ENCODE data around the gene FLYWCH2.
"Not testable (repeated sequence)": the region's sequence is repeated elsewhere in the genome, so short reads cannot be mapped to it uniquely, and the experiment has no call there.

The FLYWCH2 gene

DNA sequence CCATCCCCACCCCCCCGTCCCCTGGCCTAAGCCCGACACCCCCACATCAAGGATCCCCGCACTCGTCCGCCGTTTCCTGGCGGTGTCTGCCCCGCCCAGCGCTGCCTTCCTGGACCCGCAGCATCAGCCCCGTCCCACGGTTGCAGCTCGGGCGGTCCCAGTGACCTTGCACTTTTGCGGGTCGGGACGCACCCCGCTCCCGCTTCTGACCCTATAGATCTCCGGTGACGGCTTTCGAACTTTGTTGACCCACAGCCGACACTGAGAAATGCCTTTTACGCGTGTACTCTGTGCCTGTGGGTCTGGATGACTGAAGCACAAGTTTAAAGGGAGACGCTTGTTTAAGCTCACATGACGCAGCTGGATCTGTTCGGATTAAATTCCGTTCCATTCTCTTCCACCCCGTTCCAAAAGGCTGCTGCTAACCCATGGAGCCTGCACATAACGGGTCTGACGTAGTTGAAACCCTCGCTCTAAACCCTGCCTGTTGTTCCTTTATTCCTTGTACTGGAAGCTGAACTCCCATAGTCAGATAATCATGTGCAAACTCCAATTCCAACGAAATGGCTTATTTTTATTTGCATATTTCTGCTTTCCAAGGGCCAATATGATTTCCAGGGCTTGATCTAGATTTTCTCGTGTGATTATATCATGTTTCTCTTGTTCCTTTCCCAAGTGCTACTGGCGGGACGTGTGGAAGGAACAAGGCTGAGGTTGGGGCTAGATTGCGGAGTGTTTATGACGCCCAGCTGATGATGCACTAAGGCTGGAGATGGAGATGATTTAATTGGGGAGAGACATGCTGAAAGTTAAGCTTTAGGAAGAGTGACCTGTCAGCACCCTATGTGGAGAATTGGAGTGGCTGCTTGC lies 29.6 kb downstream of the FLYWCH2 start:
- ATAC-seq (peak; percentile 58), DNase-seq (peak; percentile 33 to 41)
- Mint-ChIP-seq H3K27me3 (no peaks in the 10 kb centered on the region), H3K4me1 (peaks cover 32% of the 10 kb centered on the region), H3K27ac (peak overlapping the region; percentile 60 to 92), H3K9me3 (no peaks in the 10 kb centered on the region), H3K4me3 (peak overlapping the region; percentile 87 to 92)

DNA sequence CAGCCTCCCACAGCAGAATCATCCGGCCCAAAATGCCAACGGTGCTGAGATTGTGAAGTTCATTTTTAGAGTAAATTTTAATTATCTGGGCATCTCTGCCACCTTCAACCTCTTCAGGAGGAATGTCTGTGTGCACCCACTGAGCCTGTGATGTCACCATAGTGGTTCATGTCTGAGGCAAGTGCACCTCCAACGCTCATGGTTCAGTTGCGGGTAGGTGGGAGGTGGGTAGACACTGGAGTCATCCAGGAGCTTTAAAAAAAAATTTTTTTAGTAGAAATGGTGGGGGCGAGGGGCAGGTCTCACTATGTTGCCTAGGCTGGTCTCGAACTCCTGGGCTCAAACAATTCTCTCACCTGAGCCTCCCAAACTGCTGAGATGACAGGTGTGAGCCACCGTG lies 30.6 kb downstream of the FLYWCH2 start:
- Mint-ChIP-seq H3K27me3 (no peaks in the 10 kb centered on the region), H3K4me1 (peaks cover 31% of the 10 kb centered on the region), H3K9me3 (no peaks in the 10 kb centered on the region), H3K27ac (no peak overlapping the region), H3K4me3 (peak overlapping the region in 1 of 2 donors; percentile 92)
- no peak for DNase-seq
- no peak for ATAC-seq

DNA sequence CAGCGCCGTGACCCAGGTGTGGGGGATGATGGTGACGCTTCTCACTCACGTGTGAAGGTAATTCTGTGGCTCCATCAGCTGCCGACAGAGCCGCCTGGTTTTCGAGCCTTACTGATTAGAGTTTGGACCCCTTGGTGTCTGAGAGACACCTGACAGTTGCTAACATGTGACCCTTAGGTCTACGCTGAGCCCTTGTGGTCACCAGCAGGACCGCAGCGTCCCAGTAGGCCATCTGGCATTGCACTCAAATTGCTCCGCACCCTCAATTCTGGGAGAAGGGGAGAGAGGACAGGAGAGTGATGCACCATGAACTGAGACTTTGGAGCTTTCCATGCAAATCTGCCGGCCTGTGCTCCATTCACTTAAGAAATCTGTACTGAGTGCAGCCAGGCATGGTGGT lies 31.2 kb downstream of the FLYWCH2 start:
- H3K9me3 Mint-ChIP-seq, result no peaks in the 10 kb centered on the region
- DNase-seq, result no peak
- no peak overlapping the region for H3K27ac Mint-ChIP-seq

DNA sequence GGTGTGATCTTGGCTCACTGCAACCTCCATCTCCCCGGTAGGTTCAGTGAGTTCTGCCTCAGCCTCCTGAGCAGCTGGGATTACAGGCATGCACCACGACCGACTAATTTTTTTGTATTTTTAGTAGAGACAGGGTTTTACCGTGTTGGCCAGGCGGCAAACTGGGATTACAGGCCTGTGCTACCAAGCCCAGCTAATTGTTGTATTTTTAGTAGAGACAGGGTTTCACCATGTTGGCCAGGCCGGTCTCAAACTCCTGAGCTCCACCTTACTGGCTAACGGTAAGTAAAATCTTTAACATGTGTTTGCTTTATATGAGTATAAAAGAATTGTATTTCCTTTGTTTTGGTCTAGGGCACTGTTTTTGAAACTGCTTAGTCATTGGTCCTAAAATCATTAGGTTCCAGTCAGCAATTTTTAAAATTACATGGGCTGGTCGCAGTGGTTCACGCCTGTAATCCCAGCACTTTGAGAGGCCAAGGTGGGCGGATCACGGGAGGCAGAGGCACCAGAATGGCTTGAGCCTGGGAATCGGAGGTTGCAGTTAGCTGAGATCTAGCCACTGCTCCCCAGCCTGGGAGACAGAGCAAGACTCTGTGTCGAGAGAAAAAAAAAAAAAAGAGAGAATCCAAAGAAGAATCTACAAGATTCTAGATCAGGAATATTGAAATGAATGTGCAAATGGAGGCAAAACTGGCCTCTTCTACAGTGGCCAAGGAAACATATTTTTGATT lies 32.3 kb downstream of the FLYWCH2 start:
- peaks cover 39% of the 10 kb centered on the region for H3K4me1 Mint-ChIP-seq
- no peaks in the 10 kb centered on the region for H3K27me3 Mint-ChIP-seq
- no peak for DNase-seq
- H3K27ac Mint-ChIP-seq, result peak overlapping the region in 1 of 2 donors; percentile 70
- no peaks in the 10 kb centered on the region for H3K9me3 Mint-ChIP-seq
- no peak overlapping the region for H3K4me3 Mint-ChIP-seq
- no peak for ATAC-seq

More for the DNA sequence above, 31.2 kb downstream of the FLYWCH2 start:
- Mint-ChIP-seq H3K27me3 (no peaks in the 10 kb centered on the region), H3K4me1 (peaks cover 31% of the 10 kb centered on the region), H3K4me3 (peak overlapping the region in 1 of 2 donors; percentile 9)
- ATAC-seq, result no peak

DNA sequence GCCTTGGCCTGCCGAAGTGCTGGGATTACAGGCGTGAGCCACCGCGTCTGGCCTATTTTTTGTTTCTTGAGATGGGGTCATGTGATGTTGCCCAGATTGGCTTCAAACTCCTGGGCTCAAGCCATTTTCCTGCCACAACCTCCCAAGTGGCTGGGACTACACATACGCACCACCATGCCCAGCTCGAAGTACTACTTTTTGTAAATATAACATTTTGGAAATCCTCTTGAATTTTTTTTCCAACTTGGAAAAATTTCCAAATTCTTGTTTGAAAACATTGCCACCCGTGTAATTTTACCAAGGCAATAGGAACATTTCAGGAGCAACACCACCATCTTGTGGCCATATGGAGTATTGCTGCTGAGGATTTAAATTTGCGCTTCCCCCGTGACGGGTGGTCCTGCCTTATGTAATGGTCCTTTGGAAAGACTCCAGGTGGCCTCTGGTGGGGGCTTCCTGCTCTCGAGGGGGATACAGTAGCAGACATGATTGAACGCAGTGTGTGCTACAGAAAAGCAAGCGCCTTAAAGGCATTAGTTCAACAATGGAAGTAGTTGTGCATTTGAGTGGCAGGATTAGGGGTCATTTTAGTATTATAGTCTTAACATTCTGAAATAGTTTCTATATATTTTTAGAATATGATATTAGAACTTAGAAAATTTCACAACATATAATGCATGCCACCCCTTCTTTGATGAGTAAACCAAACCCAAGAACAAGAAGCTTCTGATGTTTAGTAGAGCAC lies 36.7 kb downstream of the FLYWCH2 start:
- no peaks in the 10 kb centered on the region for H3K27me3 Mint-ChIP-seq
- H3K4me1 Mint-ChIP-seq, result peaks cover 14% of the 10 kb centered on the region
- ATAC-seq (no peak), DNase-seq (peak; percentile 54 to 55)
- H3K27ac Mint-ChIP-seq, result no peak overlapping the region
- no peak overlapping the region for H3K4me3 Mint-ChIP-seq
- H3K9me3 Mint-ChIP-seq, result no peaks in the 10 kb centered on the region

DNA sequence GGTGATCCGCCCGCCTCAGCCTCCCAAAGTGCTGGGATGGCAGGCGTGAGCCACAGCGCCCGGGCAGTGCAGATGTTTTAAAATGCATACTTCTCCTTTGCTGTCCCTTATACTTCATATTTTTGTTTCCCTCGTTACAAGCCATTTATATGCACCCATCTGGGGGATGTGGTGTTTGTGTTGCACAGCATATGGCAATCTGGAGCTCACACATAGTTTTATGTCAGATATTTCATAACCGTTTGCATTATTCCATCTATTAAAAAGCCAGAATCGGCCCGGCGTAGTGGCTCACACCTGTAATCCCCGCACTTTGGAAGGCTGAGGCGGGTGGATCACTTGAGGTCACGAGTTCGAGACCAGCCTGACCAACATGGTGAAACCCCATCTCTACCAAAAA lies 40.5 kb downstream of the FLYWCH2 start:
- H3K4me1 Mint-ChIP-seq, result peaks cover 20% of the 10 kb centered on the region

DNA sequence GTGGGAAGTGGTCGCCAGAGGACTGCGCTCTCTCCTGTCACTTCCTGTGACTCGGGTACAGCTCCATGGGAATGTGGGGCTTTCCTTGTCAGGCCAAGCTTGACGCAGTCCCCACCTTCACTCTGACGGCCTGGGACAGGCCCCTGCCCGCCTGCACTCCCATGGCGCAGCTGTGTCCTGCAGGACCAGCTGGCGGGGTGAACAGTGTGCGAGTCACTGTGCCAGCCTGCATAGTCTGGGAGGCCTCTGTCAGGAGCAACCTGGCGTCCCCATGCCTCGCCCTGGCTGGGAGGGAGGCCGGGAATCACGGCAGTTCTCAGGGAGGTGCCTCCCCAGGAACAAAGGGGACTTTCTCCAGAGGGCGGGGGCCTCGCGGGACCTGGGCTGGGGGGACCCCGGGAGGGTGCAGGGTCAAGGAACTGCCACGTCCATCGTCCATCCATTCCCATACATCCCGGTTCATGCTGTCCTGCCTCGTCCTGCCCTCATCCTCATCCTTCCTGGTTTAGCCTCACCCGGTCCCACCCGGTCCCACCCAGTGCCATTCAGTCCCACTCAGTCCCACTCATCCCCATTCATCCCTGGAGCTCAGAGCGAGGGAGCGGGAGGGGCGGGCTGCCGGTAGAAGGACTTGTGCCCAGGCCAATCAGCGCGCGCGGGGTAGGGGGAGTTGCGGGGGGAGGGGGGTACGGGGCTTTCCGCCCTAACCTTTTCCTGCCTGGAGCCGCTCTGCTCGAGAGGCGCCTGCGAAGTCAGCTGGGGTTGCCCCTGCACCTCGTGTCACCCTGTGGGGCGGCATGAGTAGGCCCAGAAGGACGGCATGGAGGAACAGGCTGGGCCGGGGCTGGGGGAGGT lies 42.1 kb downstream of the FLYWCH2 start:
- Mint-ChIP-seq H3K4me3 (no peak overlapping the region), H3K27me3 (no peaks in the 10 kb centered on the region), H3K27ac (no peak overlapping the region), H3K9me3 (no peaks in the 10 kb centered on the region), H3K4me1 (peaks cover 12% of the 10 kb centered on the region)
- no peak for DNase-seq
- ATAC-seq, result no peak

More for the DNA sequence above, 40.5 kb downstream of the FLYWCH2 start:
- Mint-ChIP-seq H3K27me3 (no peaks in the 10 kb centered on the region), H3K27ac (no peak overlapping the region), H3K9me3 (no peaks in the 10 kb centered on the region), H3K4me3 (no peak overlapping the region)
- DNase-seq (no peak), ATAC-seq (no peak)

DNA sequence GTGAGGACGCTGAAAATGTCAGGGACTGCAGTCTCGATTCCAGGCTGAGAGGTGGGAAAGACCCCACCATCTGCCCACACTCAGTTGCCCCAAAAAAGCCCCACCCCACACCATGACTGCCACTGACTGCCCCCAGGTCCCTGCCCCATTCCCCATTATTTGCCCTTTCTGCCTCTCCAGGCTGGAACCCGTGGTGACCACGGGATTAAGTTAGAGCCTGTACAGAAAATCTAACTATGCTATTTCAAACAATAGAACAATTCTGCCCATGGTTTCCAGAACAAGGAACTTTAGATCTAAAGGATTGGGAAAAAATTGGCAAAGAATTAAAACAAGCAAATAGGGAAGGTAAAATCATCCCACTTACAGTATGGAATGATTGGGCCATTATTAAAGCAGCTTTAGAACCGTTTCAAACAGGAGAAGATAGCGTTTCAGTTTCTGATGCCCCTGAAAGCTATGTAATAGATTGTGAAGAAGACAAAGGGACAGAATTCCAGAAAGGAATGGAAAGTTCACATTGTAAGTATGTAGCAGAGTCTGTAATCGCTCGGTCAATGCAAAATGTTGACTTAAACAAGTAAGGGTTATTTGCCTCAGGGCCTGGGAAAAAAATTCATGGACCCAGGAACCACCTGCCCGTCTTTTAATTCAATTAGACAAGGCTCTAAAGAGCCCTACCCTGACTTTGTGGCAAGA lies 43.1 kb downstream of the FLYWCH2 start:
- Mint-ChIP-seq H3K27me3 (no peaks in the 10 kb centered on the region), H3K4me1 (peaks cover 12% of the 10 kb centered on the region), H3K27ac (no peak overlapping the region), H3K9me3 (no peaks in the 10 kb centered on the region), H3K4me3 (peak overlapping the region in 1 of 2 donors; percentile 48)
- no peak for ATAC-seq
- DNase-seq, result no peak

DNA sequence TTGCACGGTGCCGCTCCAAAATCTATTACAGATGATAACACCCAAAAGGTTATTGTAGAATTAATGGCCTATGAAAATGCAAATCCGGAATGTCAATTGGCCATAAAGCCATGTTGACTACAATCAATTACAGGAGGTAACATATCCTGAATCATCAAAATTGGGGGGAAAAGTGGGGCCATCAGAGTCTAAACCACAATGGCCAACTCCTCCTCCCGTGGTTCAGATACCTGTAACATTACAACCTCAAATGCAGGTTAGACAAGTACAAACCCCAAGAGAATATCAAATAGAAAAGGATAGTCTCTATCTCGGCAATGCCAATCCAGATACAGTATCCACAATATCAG lies 43.6 kb downstream of the FLYWCH2 start:
- peaks cover 12% of the 10 kb centered on the region for H3K4me1 Mint-ChIP-seq
- peak overlapping the region; percentile 25 to 48 for H3K4me3 Mint-ChIP-seq
- H3K27ac Mint-ChIP-seq, result no peak overlapping the region
- no peaks in the 10 kb centered on the region for H3K27me3 Mint-ChIP-seq
- ATAC-seq (no peak), DNase-seq (no peak)
- H3K9me3 Mint-ChIP-seq, result no peaks in the 10 kb centered on the region

DNA sequence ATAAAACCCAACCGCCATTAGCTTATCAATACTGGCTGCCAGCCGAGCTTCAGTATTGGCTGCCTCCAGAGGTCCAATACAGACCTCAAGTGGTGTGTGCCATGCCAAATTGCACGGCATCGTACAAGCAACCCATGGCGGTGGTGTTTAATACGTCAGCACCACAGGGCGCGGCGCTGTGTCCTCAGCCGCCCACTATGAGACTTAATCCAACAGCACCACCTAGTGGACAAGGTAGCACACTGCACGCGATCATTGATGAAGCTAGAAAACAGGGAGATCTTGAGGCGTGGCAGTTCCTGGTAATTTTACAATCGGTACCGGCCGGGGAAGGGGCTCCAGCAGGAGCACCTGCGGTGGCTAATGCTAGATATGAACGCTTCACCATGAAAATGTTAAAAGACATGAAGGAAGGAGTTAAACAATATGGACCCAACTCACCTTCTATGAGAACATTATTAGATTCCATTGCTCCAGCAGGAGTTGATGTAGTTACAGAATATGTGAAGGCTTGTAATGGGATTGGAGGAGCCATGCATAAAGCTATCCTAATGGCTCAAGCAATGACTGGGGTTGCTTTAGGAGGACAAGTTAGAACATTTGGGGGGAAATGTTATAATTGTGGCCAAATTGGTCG lies 44.1 kb downstream of the FLYWCH2 start:
- Mint-ChIP-seq H3K9me3 (no peaks in the 10 kb centered on the region), H3K4me3 (peak overlapping the region; percentile 25 to 48), H3K27ac (peak overlapping the region in 1 of 2 donors; percentile 64), H3K4me1 (peaks cover 12% of the 10 kb centered on the region), H3K27me3 (no peaks in the 10 kb centered on the region)
- ATAC-seq (peak; percentile 98), DNase-seq (peak; percentile 83 to 86)

DNA sequence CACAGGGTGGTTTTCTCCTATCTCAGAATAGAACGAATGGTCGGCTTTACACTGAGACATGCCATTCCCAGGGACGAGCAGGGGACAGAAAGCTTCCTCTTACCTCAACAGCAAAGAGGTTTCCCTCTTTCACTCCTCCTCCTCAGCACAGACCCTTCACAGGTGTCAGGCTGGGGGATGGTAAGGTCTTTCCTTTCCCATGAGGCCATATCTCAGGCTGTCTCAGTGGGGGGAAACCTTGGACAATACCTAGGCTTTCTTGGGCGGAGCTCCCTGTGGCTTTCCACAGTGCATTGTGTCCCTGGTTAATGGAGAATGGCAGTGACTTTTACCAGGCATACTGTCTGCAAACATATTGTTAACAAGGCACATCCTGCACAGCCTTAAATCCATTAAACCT lies 45.1 kb downstream of the FLYWCH2 start:
- not testable (repeated sequence) for ATAC-seq

DNA sequence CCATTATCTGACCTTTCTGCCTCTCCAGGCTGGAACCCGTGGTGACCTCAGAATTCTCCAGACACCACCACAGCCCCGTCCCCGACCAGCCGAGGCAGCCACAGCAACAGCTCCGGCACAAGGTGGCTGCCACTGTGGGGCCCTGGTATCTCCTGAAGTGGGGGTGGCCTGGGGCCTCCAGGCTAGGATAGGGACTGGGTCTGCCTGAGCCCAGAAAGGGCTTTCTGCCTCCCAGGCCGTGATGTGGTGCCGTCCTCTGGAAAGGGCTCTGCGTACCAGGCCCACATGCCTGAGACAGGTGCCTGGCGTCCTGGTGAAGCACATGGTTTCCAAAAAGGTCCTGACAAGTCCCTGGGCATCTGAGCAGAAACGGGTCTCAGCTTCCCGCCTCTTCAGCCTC lies 45.8 kb downstream of the FLYWCH2 start:
- Mint-ChIP-seq H3K27ac (peak overlapping the region in 1 of 2 donors; percentile 76), H3K9me3 (no peaks in the 10 kb centered on the region), H3K4me3 (no peak overlapping the region), H3K4me1 (peaks cover 12% of the 10 kb centered on the region), H3K27me3 (no peaks in the 10 kb centered on the region)
- DNase-seq (no peak), ATAC-seq (no peak)

More for the DNA sequence above, 45.1 kb downstream of the FLYWCH2 start:
- H3K4me1 Mint-ChIP-seq, result peaks cover 12% of the 10 kb centered on the region
- H3K27me3 Mint-ChIP-seq, DNase-seq, H3K4me3 Mint-ChIP-seq, H3K27ac Mint-ChIP-seq, H3K9me3 Mint-ChIP-seq: not testable (repeated sequence)

DNA sequence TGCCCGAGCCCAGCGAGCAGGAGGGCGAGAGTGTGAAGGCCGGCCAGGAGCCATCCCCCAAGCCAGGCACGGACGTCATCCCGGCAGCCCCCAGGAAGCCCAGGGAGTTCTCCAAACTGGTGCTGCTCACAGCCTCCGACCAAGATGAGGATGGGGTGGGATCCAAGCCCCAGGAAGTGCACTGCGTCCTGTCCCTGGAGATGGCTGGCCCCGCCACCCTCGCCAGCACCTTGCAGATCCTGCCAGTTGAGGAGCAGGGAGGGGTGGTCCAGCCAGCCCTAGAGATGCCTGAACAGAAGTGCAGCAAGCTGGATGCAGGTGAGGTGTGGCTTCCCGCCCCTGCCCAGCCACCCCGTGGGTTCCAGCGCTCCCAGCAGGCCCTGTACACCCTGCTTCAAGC lies 46.7 kb downstream of the FLYWCH2 start:
- H3K4me1 Mint-ChIP-seq, result peaks cover 12% of the 10 kb centered on the region
- no peaks in the 10 kb centered on the region for H3K9me3 Mint-ChIP-seq
- no peak overlapping the region for H3K4me3 Mint-ChIP-seq
- DNase-seq, result no peak
- H3K27ac Mint-ChIP-seq, result no peak overlapping the region
- ATAC-seq, result no peak
- H3K27me3 Mint-ChIP-seq, result no peaks in the 10 kb centered on the region

DNA sequence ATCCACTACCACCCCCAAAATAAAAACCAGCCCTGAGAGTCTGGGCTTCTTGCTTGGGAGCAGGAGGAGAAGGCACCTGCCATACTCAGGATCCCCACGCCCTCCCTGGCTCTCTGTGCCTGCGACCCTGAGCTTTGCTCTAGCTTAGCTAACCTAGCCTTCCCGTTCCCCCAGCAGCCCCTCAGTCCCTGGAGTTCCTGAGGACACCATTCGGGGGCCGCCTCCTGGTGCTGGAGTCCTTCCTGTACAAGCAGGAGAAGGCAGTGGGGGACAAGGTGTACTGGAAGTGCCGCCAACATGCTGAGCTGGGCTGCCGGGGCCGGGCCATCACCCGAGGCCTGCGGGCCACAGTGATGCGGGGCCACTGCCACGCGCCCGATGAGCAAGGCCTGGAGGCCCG lies 47.2 kb downstream of the FLYWCH2 start:
- H3K27ac Mint-ChIP-seq, result peak overlapping the region in 1 of 2 donors; percentile 76
- H3K9me3 Mint-ChIP-seq, result no peaks in the 10 kb centered on the region
- ATAC-seq (no peak), DNase-seq (no peak)
- H3K27me3 Mint-ChIP-seq, result no peaks in the 10 kb centered on the region
- no peak overlapping the region for H3K4me3 Mint-ChIP-seq
- peaks cover 12% of the 10 kb centered on the region for H3K4me1 Mint-ChIP-seq
